ENCODE results near the gene CD69.

- TF ChIP-seq POLR2A (IDR thresholded peaks at IDR 0.05) (no peak), CTCF (IDR thresholded peaks at IDR 0.05) (no peak)
Observed at GRCh38 chr12:9706086-9706685, 54.5 kb downstream of the CD69 start.

Data from thyroid gland (tissue), 4 donors.